ENCODE results near the gene SYN1.

DNA sequence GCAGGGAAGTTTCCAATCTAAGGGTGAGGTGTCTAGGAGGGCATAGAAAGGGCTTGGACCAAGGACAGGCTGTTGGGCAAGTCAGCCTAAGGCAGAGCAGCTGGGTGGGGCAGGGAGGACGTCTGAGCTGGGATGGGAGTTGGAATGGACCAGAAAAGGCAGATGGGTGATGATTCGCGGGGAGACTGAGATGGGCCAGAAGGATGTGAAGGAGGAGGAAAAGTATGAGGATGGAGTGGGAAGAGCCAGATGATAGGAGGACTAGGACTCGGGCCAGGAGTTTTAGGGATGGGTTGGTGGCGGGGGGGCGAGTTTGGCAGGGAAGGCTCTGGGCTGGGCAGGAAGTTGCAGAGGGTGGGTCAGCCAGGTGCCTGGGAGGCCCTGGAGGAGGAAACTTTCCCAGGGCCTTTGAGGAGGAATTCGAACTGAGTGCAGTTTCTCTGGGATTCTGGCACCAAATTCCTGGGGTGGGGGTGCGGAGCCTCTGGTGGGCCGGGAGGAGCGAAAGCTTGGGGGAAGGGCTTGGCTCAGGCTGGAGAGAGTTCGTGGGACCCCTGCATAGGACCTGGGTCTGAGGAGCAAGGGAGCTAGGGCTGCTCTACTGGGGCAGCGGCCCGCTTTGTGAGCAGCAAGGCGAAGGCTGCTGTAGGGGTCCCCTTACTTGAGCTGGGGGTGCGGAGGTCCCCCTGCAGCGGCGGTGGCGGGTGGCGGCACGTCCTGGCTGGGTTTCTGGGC, 46.1 kb downstream of the SYN1 start:
- TF ChIP-seq, protein P1, sequence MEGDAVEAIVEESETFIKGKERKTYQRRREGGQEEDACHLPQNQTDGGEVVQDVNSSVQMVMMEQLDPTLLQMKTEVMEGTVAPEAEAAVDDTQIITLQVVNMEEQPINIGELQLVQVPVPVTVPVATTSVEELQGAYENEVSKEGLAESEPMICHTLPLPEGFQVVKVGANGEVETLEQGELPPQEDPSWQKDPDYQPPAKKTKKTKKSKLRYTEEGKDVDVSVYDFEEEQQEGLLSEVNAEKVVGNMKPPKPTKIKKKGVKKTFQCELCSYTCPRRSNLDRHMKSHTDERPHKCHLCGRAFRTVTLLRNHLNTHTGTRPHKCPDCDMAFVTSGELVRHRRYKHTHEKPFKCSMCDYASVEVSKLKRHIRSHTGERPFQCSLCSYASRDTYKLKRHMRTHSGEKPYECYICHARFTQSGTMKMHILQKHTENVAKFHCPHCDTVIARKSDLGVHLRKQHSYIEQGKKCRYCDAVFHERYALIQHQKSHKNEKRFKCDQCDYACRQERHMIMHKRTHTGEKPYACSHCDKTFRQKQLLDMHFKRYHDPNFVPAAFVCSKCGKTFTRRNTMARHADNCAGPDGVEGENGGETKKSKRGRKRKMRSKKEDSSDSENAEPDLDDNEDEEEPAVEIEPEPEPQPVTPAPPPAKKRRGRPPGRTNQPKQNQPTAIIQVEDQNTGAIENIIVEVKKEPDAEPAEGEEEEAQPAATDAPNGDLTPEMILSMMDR (IDR thresholded peaks at IDR 0.05), result no peak
- peak in 1 of 2 donors; percentile 23 for TF ChIP-seq POLR2AphosphoS5 (IDR thresholded peaks at IDR 0.05; ENCODE audit: insufficient read depth in 1 of 2, low read depth in 1 of 2)
- no peak for TF ChIP-seq POLR2A (IDR thresholded peaks at IDR 0.05)

Measured in vagina (tissue), 2 donors.